Measurements from ENCODE around the gene ADGRL1. TPM values are rescaled to one million over a fixed set of nuclear protein-coding genes. Genes with fewer than 3 reads are reported as not detected.

The ADGRL1 gene
- polyA plus RNA-seq, 1 of the 3 experiments (the other 2 are of a cell fraction) = 13.4 TPM

DNA sequence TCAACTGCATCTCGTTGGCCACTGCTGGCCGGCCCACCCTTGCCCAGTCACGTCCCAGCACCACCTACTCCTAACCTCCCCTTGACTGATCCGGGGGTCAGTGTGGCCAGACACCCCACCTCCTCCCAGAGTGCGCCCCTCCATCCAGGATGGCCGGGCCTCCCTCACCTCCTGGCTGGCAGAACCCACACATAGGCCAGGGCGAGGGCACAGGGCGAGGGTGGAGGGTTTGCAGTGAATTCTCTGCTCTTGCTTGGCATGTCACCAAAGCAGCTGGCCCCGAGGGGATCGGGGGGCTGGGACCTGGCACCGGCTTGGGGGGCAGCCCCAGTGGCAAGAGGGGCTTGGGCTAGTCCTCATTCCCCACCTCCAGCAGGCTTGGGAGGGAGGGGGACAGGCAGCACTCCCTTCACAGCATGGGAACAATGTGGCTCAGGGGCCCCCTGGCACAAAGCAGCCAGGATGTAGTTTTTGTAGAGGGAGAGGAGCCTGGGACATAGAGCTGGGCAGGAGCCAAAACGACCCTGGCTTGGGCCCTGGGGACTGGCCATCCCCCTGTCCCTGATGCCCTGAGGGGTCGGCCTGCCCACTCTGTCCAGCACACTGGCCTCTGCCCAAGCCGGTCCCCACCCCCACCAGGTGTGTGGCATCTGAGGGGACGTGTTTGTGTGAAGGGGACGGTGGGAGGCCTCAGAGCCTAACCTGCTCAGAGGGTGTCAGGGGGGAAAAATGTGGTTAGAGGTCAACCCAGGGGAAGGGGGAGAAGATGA is 41.1 kb downstream of the ADGRL1 start:
- Histone ChIP-seq H3K9ac (no peak overlapping the region), H4K20me1 (ENCODE audit: insufficient read depth) (no peaks in the 10 kb centered on the region), H3K79me2 (ENCODE audit: insufficient read depth) (no peaks in the 10 kb centered on the region), H3K9me3 (no peaks in the 10 kb centered on the region), H3K4me2 (no peak overlapping the region), H2AFZ (ENCODE audit: low read depth) (no peak overlapping the region), H3K9me2 (no peaks in the 10 kb centered on the region), H3F3A (replicated peaks; ENCODE audit: insufficient read depth) (no peaks in the 10 kb centered on the region), H3K4me1 (ENCODE audit: control insufficient read depth in 1 of 2, insufficient read depth in 2 of 2, low read depth in 1 of 2, low read length in 1 of 2) (peaks cover 0 to 18% of the 10 kb centered on the region in 2 experiments; a peak in 2 of 4 replicates), H3K4me3 (ENCODE audit: low read depth in 2 of 2, low read length in 1 of 2) (no peak overlapping the region), H3K36me3 (replicated peaks in 1 of 2; ENCODE audit: control insufficient read depth in 1 of 2, insufficient read depth in 2 of 2, low read length in 1 of 2) (peaks cover 0 to 10% of the 10 kb centered on the region in 2 experiments), H3K27me3 (ENCODE audit: insufficient read depth) (no peaks in the 10 kb centered on the region), H3K27ac (ENCODE audit: low read depth in 2 of 2, low read length in 1 of 2) (peak overlapping the region in 1 of 2 experiments; percentile 34; a peak in 1 of 4 replicates)
- CTCF ChIA-PET = interaction anchor here (1.0 to 1.4 kb wide), 2 partner anchors 17 to 183 kb away, joined by 5 read pairs; no protein-coding TSS in a partner anchor
- TF ChIP-seq, protein P1, sequence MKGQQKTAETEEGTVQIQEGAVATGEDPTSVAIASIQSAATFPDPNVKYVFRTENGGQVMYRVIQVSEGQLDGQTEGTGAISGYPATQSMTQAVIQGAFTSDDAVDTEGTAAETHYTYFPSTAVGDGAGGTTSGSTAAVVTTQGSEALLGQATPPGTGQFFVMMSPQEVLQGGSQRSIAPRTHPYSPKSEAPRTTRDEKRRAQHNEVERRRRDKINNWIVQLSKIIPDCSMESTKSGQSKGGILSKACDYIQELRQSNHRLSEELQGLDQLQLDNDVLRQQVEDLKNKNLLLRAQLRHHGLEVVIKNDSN (IDR thresholded peaks at IDR 0.05; ENCODE audit: borderline replicate concordance, low read depth) = no peak
- TF ChIP-seq FOXJ3 (CRISPR knock-in tag; IDR thresholded peaks at IDR 0.05) = no peak
- WGBS (ENCODE audit: low lambda C conversion rate) = 79% methylated on average over 3 of the region's 16 CpGs
- DNase-seq = peak; percentile 56
- POLR2A ChIA-PET = no interaction called here

DNA sequence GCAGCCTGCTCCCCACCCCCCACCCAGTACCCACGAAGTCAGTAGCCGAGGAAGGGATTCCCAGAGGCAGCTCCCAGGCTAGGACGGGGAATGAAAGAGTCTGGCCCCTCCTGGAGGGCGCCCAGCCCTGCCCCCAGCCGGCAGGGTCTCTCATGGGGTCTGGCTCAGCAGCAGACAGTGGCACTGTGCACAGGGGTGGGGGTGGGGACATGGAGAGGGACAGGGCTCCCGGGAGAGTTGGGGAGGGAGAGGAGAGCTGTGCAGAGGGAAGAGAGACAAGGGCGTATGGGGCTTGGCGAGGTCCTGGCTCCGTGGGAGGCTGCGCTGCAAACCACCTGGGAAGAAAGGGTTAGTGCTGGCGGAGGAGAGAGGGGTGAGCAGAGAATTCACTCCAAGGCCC is 41.9 kb downstream of the ADGRL1 start:
- TF ChIP-seq FOXJ3 (CRISPR knock-in tag; IDR thresholded peaks at IDR 0.05) = no peak
- TF ChIP-seq, protein P1 (IDR thresholded peaks at IDR 0.05; ENCODE audit: borderline replicate concordance, low read depth) = no peak
- TF ChIP-seq, protein P2, sequence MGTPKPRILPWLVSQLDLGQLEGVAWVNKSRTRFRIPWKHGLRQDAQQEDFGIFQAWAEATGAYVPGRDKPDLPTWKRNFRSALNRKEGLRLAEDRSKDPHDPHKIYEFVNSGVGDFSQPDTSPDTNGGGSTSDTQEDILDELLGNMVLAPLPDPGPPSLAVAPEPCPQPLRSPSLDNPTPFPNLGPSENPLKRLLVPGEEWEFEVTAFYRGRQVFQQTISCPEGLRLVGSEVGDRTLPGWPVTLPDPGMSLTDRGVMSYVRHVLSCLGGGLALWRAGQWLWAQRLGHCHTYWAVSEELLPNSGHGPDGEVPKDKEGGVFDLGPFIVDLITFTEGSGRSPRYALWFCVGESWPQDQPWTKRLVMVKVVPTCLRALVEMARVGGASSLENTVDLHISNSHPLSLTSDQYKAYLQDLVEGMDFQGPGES (IDR thresholded peaks at IDR 0.05; ENCODE audit: low read depth, low read length) = no peak
- TF ChIP-seq YY1 (IDR thresholded peaks at IDR 0.05; ENCODE audit: low read depth) = no peak
- no peak for TF ChIP-seq SMC3 (IDR thresholded peaks at IDR 0.05; ENCODE audit: low read depth, low read length)
- 88% methylated on average over 9 of the region's 11 CpGs for WGBS (ENCODE audit: low lambda C conversion rate)
- peaks cover 0 to 18% of the 10 kb centered on the region in 2 experiments; a peak in 2 of 4 replicates for H3K4me1 ChIP-seq (ENCODE audit: control insufficient read depth in 1 of 2, insufficient read depth in 2 of 2, low read depth in 1 of 2, low read length in 1 of 2)

More for the DNA sequence above, 41.9 kb downstream of the ADGRL1 start:
- no peak overlapping the region for H2AFZ ChIP-seq (ENCODE audit: low read depth)
- no peak overlapping the region for H3K9ac ChIP-seq
- no peak overlapping the region for H3K4me3 ChIP-seq (ENCODE audit: low read depth in 2 of 2, low read length in 1 of 2)
- no peaks in the 10 kb centered on the region for H3F3A ChIP-seq (replicated peaks; ENCODE audit: insufficient read depth)
- no peaks in the 10 kb centered on the region for H3K79me2 ChIP-seq (ENCODE audit: insufficient read depth)
- ChIA-PET POLR2A (interaction anchor here (0.5 kb wide), 1 partner anchor 23 kb away, joined by 3 read pairs; no protein-coding TSS in a partner anchor), CTCF (interaction anchor here (1.0 to 1.4 kb wide), 2 partner anchors 16 to 184 kb away, joined by 5 read pairs; no protein-coding TSS in a partner anchor)
- no peaks in the 10 kb centered on the region for H3K9me3 ChIP-seq
- H3K27me3 ChIP-seq (ENCODE audit: insufficient read depth) = no peaks in the 10 kb centered on the region
- H3K27ac ChIP-seq (ENCODE audit: low read depth in 2 of 2, low read length in 1 of 2) = no peak overlapping the region
- H4K20me1 ChIP-seq (ENCODE audit: insufficient read depth) = no peaks in the 10 kb centered on the region
- DNase-seq = peak; percentile 24
- no peaks in the 10 kb centered on the region for H3K9me2 ChIP-seq
- H3K36me3 ChIP-seq (replicated peaks in 1 of 2; ENCODE audit: control insufficient read depth in 1 of 2, insufficient read depth in 2 of 2, low read length in 1 of 2) = peaks cover 0 to 12% of the 10 kb centered on the region in 2 experiments
- no peak overlapping the region for H3K4me2 ChIP-seq
